ENCODE results near the gene AP4B1.
A peak's percentile ranks its signal among the peaks of the same experiment; 100 is the strongest.

AP4B1 gene

DNA sequence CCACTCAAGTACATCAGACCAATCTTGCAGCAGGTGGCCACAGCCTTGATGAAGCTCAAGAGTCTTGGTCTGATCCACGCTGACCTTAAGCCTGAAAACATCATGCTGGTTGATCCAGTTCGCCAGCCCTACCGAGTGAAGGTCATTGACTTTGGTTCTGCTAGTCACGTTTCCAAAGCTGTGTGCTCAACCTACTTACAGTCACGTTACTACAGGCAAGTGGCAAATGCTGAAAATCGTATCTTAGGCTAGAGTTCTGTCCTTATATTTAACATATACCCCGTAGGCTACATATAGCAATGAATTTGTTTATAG is 36.6 kb upstream of the AP4B1 start:
- TF ChIP-seq REST (IDR thresholded peaks at IDR 0.05; ENCODE audit: insufficient replicate concordance, low read depth), result no peak
- TF ChIP-seq SPI1 (IDR thresholded peaks at IDR 0.05; ENCODE audit: borderline replicate concordance, low read depth), result no peak
- TF ChIP-seq POLR2AphosphoS5 (IDR thresholded peaks at IDR 0.05; ENCODE audit: low read depth), result no peak
- no peak for TF ChIP-seq GABPA (IDR thresholded peaks at IDR 0.05; ENCODE audit: low read depth)
- TF ChIP-seq CTCF (IDR thresholded peaks at IDR 0.05; ENCODE audit: insufficient read depth, low read length), result no peak
- Histone ChIP-seq H3K27ac (replicated peaks) (peak overlapping the region; percentile 81), H3K4me3 (replicated peaks; ENCODE audit: insufficient read depth, low read length) (no peak overlapping the region), H3K27me3 (ENCODE audit: insufficient read depth, poor library complexity, severe bottlenecking) (no peaks in the 10 kb centered on the region)
- DNase-seq (ENCODE audit: low read depth in 1 of 2, low spot score in 1 of 2), result no peak

DNA sequence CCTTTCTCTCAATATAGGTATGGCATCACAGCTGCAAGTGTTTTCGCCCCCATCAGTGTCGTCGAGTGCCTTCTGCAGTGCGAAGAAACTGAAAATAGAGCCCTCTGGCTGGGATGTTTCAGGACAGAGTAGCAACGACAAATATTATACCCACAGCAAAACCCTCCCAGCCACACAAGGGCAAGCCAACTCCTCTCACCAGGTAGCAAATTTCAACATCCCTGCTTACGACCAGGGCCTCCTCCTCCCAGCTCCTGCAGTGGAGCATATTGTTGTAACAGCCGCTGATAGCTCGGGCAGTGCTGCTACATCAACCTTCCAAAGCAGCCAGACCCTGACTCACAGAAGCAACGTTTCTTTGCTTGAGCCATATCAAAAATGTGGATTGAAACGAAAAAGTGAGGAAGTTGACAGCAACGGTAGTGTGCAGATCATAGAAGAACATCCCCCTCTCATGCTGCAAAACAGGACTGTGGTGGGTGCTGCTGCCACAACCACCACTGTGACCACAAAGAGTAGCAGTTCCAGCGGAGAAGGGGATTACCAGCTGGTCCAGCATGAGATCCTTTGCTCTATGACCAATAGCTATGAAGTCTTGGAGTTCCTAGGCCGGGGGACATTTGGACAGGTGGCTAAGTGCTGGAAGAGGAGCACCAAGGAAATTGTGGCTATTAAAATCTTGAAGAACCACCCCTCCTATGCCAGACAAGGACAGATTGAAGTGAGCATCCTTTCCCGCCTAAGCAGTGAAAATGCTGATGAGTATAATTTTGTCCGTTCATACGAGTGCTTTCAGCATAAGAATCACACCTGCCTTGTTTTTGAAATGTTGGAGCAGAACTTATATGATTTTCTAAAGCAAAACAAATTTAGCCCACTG is 36.0 kb upstream of the AP4B1 start:
- Histone ChIP-seq H3K4me3 (replicated peaks; ENCODE audit: insufficient read depth, low read length) (peak overlapping the region; percentile 8; the same call in 1 of the 2 replicates), H3K27ac (replicated peaks) (peak overlapping the region; percentile 81)
- peak; percentile 90 to 94 for DNase-seq (ENCODE audit: low read depth in 1 of 2, low spot score in 1 of 2)

More for the DNA sequence above, 36.0 kb upstream of the AP4B1 start:
- H3K27me3 ChIP-seq (ENCODE audit: insufficient read depth, poor library complexity, severe bottlenecking), result no peaks in the 10 kb centered on the region
- TF ChIP-seq SPI1 (IDR thresholded peaks at IDR 0.05; ENCODE audit: borderline replicate concordance, low read depth) (peak; percentile 83; the same call in 1 of the 2 replicates), GABPA (IDR thresholded peaks at IDR 0.05; ENCODE audit: low read depth) (no peak), POLR2AphosphoS5 (IDR thresholded peaks at IDR 0.05; ENCODE audit: low read depth) (peak; percentile 89), CTCF (IDR thresholded peaks at IDR 0.05; ENCODE audit: insufficient read depth, low read length) (no peak), REST (IDR thresholded peaks at IDR 0.05; ENCODE audit: insufficient replicate concordance, low read depth) (peak; percentile 27)

Data from HL-60 (cell line).